Dendritic cell treated with granulocyte-macrophage colony-stimulating factor and Interleukin-4, amounts not matched to agents 40 ng/mL and 50 ng/mL, for 4 days (primary cell): ENCODE measurements around the gene NPIPA1.
"Not testable (repeated sequence)": the region's sequence is repeated elsewhere in the genome, so short reads cannot be mapped to it uniquely, and the experiment has no call there.

ENCODE experiments used
- H3K27ac Mint-ChIP-seq: one replicate; pipeline ENCODE4 v1.8.0; 2022; ENCODE audit warnings: mild to moderate bottlenecking, mixed read lengths
- H3K27me3 Mint-ChIP-seq: one replicate; pipeline ENCODE4 v1.8.0; 2022; ENCODE audit warnings: mild to moderate bottlenecking, mixed read lengths
- H3K36me3 Mint-ChIP-seq: one replicate; pipeline ENCODE4 v1.8.0; 2022; ENCODE audit warnings: low read depth, mixed read lengths
- H3K4me1 Mint-ChIP-seq: one replicate; pipeline ENCODE4 v1.8.0; 2022; ENCODE audit warnings: low read depth, mixed read lengths
- H3K4me3 Mint-ChIP-seq: one replicate; pipeline ENCODE4 v1.8.0; 2022; ENCODE audit warnings: mild to moderate bottlenecking, moderate library complexity, mixed read lengths
- H3K9me3 Mint-ChIP-seq: one replicate; pipeline ENCODE4 v1.8.0; 2022; ENCODE audit warnings: mixed read lengths
- intact Hi-C: fragments of 100-400 bp; cut with micrococcal nuclease; formaldehyde crosslinking; loops from one replicate; pipeline ENCODE4 v1.15.0; 2022

NPIPA1 gene

DNA sequence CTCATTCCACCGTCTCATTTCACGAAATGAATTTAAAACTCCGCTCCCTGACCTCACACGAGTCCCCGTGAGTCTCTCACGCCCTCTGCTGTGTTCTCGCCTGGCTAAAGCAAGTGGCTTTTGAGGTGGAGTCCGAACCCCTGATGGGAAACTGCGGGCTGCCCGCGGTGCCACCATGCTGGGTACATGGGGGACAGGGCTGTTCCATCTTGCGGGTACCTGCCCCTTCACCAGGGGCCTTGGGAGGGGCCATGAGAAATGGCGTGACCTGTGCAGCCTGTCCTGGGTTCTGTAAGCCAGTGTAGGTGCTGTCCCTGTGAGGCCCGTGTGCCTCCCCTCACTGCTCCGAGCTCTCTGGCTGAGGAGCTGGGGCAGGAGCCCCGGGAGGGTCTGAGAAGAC lies 14.3 kb upstream of the NPIPA1 start:
- intact Hi-C loops, H3K4me1 Mint-ChIP-seq, H3K36me3 Mint-ChIP-seq, H3K27me3 Mint-ChIP-seq, H3K27ac Mint-ChIP-seq, H3K4me3 Mint-ChIP-seq, H3K9me3 Mint-ChIP-seq: not testable (repeated sequence)

DNA sequence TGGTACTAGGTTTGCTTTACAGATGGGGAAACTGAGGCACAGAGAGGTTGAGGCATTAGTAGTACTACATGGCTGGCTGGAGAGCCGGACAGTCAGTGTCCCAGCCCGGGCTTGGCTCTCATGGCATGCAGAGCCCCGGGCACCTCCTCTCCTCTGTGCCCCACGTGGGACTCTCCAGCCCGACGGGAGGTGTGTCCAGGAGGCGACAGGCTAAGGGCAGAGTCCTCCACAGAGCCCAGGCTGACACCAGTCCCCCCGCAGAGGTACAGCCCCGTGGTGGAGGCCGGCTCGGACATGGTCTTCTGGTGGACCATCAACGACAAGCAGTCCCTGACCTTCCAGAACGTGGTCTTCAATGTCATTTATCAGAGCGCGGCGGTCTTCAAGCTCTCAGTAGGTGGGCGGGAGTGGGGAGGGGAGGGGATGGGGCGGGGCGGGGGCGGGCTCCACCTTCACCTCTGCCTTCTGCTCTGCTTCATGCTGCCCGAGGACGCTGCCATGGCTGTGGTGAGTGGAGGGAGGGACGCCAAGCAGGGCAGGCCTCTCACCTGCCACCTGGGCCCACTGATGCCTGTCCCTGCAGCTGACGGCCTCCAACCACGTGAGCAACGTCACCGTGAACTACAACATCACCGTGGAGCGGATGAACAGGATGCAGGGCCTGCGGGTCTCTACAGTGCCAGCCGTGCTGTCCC lies 13.7 kb upstream of the NPIPA1 start:
- intact Hi-C loops, H3K27me3 Mint-ChIP-seq, H3K36me3 Mint-ChIP-seq, H3K9me3 Mint-ChIP-seq, H3K4me1 Mint-ChIP-seq, H3K27ac Mint-ChIP-seq, H3K4me3 Mint-ChIP-seq: not testable (repeated sequence)

DNA sequence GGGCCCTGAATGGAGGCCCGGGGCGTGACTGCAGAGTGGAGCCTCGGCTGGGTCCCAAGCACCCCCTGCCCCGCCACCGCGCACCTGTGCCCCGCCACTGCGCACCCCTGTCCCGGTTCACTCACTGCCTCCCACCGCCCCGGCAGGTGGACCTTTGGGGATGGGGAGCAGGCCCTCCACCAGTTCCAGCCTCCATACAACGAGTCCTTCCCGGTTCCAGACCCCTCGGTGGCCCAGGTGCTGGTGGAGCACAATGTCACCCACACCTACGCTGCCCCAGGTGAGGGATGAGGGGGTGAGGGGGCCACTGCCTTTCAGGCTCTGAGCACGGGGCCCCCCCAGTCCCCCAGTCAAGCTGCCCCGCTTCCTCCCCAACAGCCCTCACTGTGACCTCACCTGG lies 12.9 kb upstream of the NPIPA1 start:
- H3K27me3 Mint-ChIP-seq, H3K4me1 Mint-ChIP-seq, H3K27ac Mint-ChIP-seq, H3K4me3 Mint-ChIP-seq, H3K36me3 Mint-ChIP-seq, H3K9me3 Mint-ChIP-seq, intact Hi-C loops: not testable (repeated sequence)

- H3K9me3 Mint-ChIP-seq, H3K27me3 Mint-ChIP-seq, H3K4me1 Mint-ChIP-seq, H3K36me3 Mint-ChIP-seq, H3K27ac Mint-ChIP-seq, H3K4me3 Mint-ChIP-seq, intact Hi-C loops: not testable (repeated sequence)
Observed at GRCh38 chr16:14924982-14925381, 12.3 kb upstream of the NPIPA1 start.

DNA sequence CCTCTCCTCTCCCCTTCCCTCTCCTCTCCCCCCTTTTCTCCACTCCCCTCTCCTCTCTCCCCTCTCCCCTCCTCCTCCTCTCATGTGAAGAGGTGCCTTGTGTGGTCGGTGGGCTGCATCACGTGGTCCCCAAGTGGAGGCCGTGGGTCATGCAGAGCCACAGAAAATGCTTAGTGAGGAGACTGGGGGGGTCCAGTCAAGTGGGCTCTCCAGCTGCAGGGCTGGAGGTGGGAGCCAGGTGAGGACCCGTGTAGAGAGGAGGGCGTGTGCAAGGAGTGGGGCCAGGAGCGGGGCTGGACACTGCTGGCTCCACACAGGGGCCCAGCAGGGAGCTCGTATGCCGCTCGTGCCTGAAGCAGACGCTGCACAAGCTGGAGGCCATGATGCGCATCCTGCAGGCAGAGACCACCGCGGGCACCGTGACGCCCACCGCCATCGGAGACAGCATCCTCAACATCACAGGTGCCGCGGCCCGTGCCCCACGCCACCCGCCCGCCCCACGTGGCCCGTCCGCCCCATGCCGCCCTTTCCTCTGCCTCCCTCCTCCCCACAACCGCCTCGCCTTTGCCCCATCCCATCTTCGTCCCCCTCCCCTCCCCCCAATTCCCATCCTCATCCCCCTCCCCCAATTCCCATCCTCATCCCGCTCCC lies 9.1 kb upstream of the NPIPA1 start:
- H3K27me3 Mint-ChIP-seq, H3K4me1 Mint-ChIP-seq, intact Hi-C loops, H3K9me3 Mint-ChIP-seq, H3K27ac Mint-ChIP-seq, H3K4me3 Mint-ChIP-seq: not testable (repeated sequence)
- peaks cover 17% of the 10 kb centered on the region for H3K36me3 Mint-ChIP-seq

DNA sequence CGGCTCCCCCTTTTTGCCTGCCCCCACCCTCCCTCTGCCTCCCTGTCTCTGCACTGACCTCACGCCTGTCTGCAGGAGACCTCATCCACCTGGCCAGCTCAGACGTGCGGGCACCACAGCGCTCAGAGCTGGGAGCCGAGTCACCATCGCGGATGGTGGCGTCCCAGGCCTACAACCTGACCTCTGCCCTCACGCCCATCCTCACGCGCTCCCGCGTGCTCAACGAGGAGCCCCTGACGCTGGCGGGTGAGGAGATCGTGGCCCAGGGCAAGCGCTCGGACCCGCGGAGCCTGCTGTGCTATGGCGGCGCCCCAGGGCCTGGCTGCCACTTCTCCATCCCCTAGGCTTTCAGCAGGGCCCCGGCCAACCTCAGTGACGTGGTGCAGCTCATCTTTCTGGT lies 8.1 kb upstream of the NPIPA1 start:
- peaks cover 18% of the 10 kb centered on the region for H3K36me3 Mint-ChIP-seq
- intact Hi-C loops, H3K27me3 Mint-ChIP-seq, H3K4me3 Mint-ChIP-seq, H3K9me3 Mint-ChIP-seq, H3K4me1 Mint-ChIP-seq, H3K27ac Mint-ChIP-seq: not testable (repeated sequence)

GRCh38 chr16:14930246-14930645 lies 7.0 kb upstream of the NPIPA1 start:
- H3K27ac Mint-ChIP-seq, H3K9me3 Mint-ChIP-seq, H3K27me3 Mint-ChIP-seq, H3K4me1 Mint-ChIP-seq, H3K4me3 Mint-ChIP-seq, intact Hi-C loops: not testable (repeated sequence)
- peaks cover 18% of the 10 kb centered on the region for H3K36me3 Mint-ChIP-seq

GRCh38 chr16:14930971-14931370 lies 6.3 kb upstream of the NPIPA1 start:
- H3K36me3 Mint-ChIP-seq, result peaks cover 18% of the 10 kb centered on the region
- H3K4me1 Mint-ChIP-seq, intact Hi-C loops, H3K4me3 Mint-ChIP-seq, H3K27me3 Mint-ChIP-seq, H3K27ac Mint-ChIP-seq, H3K9me3 Mint-ChIP-seq: not testable (repeated sequence)

DNA sequence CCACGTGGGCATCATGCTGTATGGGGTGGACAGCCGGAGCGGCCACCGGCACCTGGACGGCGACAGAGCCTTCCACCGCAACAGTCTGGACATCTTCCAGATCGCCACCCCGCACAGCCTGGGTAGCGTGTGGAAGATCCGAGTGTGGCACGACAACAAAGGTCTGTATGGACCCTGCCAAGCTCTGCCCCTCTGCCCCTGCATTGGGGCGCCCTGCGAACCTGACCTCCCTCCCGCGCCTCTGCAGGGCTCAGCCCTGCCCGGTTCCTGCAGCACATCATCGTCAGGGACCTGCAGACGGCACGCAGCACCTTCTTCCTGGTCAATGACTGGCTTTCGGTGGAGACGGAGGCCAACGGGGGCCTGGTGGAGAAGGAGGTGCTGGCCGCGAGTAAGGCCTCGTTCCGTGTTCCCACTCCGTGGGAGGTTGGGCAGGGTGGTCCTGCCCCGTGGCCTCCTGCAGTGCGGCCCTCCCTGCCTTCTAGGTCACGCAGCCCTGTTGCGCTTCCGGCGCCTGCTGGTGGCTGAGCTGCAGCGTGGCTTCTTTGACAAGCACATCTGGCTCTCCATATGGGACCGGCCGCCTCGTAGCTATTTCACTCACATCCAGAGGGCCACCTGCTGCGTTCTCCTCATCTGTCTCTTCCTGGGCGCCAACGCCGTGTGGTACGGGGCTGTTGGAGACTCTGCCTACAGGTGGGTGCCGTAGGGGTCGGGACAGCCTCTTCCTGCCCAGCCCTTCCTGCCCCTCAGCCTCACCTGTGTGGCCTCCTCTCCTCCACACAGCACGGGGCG lies 4.5 kb upstream of the NPIPA1 start:
- H3K4me1 Mint-ChIP-seq, H3K27ac Mint-ChIP-seq, intact Hi-C loops, H3K9me3 Mint-ChIP-seq, H3K27me3 Mint-ChIP-seq, H3K4me3 Mint-ChIP-seq: not testable (repeated sequence)
- peaks cover 16% of the 10 kb centered on the region for H3K36me3 Mint-ChIP-seq

DNA sequence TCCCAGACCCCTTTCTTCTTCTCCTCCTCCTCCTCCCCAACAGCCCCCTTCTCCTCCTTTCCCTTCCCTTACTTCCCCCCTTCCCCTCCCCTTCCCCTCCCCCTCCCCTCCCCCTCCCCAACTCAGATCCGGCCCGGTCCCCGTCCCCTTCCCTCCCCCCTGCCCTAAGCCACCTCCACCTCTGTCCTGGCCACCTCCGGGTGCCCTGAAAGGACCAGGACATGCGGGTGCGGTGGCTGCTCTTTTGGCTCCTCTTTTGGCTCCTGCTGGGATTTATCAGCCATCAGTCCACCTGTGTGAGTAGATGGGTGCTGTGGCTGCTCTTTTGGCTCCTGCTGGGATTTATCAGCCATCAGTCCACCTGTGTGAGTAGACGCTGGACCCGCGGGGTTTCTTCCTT lies 751 bp downstream of the NPIPA1 start:
- H3K27me3 Mint-ChIP-seq, H3K27ac Mint-ChIP-seq, intact Hi-C loops, H3K4me1 Mint-ChIP-seq, H3K4me3 Mint-ChIP-seq, H3K9me3 Mint-ChIP-seq, H3K36me3 Mint-ChIP-seq: not testable (repeated sequence)

DNA sequence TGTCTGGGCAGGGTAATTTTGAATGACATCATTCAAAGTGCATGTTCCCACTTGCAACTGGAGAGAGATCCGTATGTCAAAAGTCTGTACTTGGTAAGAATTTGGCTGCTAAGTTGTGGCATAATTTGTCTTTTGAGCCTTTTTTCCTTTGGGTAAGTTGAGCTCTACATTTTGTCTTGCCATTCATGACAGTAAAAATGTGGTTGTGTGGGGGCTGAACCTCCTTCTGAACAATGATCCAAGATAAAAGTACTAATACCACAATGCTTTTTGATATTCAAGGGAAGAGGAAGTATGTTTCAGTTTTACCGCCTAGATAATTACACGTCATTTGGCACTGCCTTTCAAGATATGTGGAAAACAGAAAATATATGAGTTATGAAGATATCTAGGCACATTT lies 5.4 kb downstream of the NPIPA1 start:
- intact Hi-C loops, H3K27ac Mint-ChIP-seq, H3K9me3 Mint-ChIP-seq, H3K27me3 Mint-ChIP-seq, H3K36me3 Mint-ChIP-seq, H3K4me3 Mint-ChIP-seq, H3K4me1 Mint-ChIP-seq: not testable (repeated sequence)

GRCh38 chr16:14955546-14956231 lies 18.4 kb downstream of the NPIPA1 start:
- intact Hi-C loops, result no loop called here
- Mint-ChIP-seq H3K27ac (no peak overlapping the region), H3K36me3 (no peaks in the 10 kb centered on the region), H3K4me3 (no peak overlapping the region), H3K27me3 (no peaks in the 10 kb centered on the region), H3K4me1 (no peaks in the 10 kb centered on the region), H3K9me3 (no peaks in the 10 kb centered on the region)

- Mint-ChIP-seq H3K4me3 (no peak overlapping the region), H3K27me3 (peaks cover 9% of the 10 kb centered on the region), H3K36me3 (no peaks in the 10 kb centered on the region), H3K4me1 (no peaks in the 10 kb centered on the region), H3K9me3 (no peaks in the 10 kb centered on the region), H3K27ac (no peak overlapping the region)
- intact Hi-C loops, result no loop called here
Observed at GRCh38 chr16:14957576-14958322, 20.5 kb downstream of the NPIPA1 start.

- Mint-ChIP-seq H3K4me3 (no peak overlapping the region), H3K9me3 (no peaks in the 10 kb centered on the region), H3K27me3 (peaks cover 12% of the 10 kb centered on the region), H3K4me1 (no peaks in the 10 kb centered on the region), H3K27ac (no peak overlapping the region), H3K36me3 (no peaks in the 10 kb centered on the region)
- intact Hi-C loops, result no loop called here
Observed at GRCh38 chr16:14958323-14958600, 21.0 kb downstream of the NPIPA1 start.
